Esophagus squamous epithelium (tissue), 4 donors: Measurements from ENCODE around the gene TIMM21.

Experiments
- CTCF ChIP-seq, 6 experiments: fragments of 450-650 bp in 4 of 6; fragments of 200-600 bp in 2 of 6; sonication (generic) in 2 of 6; IDR thresholded peaks; one replicate each; pipeline ENCODE4 v1.5.1; 2016 to 2019; ENCODE audit warnings: antibody characterized with exemption in 6 of 6, mild to moderate bottlenecking in 4 of 6, moderate library complexity in 4 of 6
- POLR2A ChIP-seq, 4 donors: fragments of 450-650 bp; IDR thresholded peaks; one replicate each; pipeline ENCODE4 v1.6.1; 2017; ENCODE audit warnings: antibody characterized with exemption in 4 of 4, mild to moderate bottlenecking in 4 of 4, moderate library complexity in 3 of 4

- TF ChIP-seq CTCF (IDR thresholded peaks at IDR 0.05) (no peak), POLR2A (IDR thresholded peaks at IDR 0.05) (no peak)
Measured at GRCh38 chr18:74132201-74132600, 16.1 kb upstream of the TIMM21 start.
